Sigmoid colon (tissue), 7 donors: ENCODE results near the gene HSPA1L. TPM values are rescaled to one million over a fixed set of nuclear protein-coding genes. Genes with fewer than 3 reads are reported as not detected.

Experiments
- DNase-seq: peaks from one replicate; pipeline ENCODE4 v3.0.0-alpha.2; 2019
- H3K27ac ChIP-seq, 4 donors: fragments of 200-600 bp; sonication (generic); one replicate each; pipeline ENCODE4 v1.5.1; 2016 to 2019; ENCODE audit warnings: mild to moderate bottlenecking in 1 of 4
- H3K27me3 ChIP-seq, 3 donors: fragments of 200-600 bp; sonication (generic); one replicate each; pipeline ENCODE4 v1.5.1; 2019; ENCODE audit warnings: mild to moderate bottlenecking in 1 of 3
- H3K36me3 ChIP-seq, 4 donors: fragments of 200-600 bp; sonication (generic); one replicate each; pipeline ENCODE4 v1.5.1; 2016 to 2019
- H3K4me1 ChIP-seq, 4 donors: fragments of 200-600 bp; sonication (generic); one replicate each; pipeline ENCODE4 v1.5.1; 2017 to 2019
- H3K4me3 ChIP-seq, 4 donors: fragments of 200-600 bp; sonication (generic); one replicate each; pipeline ENCODE4 v1.5.1; 2017 to 2019; ENCODE audit warnings: mild to moderate bottlenecking in 2 of 4, moderate library complexity in 1 of 4
- H3K9me3 ChIP-seq, 4 donors: fragments of 200-600 bp in 3 of 4; sonication (generic) in 3 of 4; one replicate each; pipeline versions ENCODE4 v1.5.1 to v1.6.1; 2013 to 2019
- CTCF ChIP-seq, 4 experiments: fragments of 450-650 bp in 3 of 4; fragments of 200-600 bp in 1 of 4; IDR thresholded peaks; one replicate each; pipeline ENCODE4 v1.5.1; 2016 to 2019; ENCODE audit warnings: antibody characterized with exemption in 4 of 4, mild to moderate bottlenecking in 3 of 4, moderate library complexity in 2 of 4
- EP300 ChIP-seq, 4 donors: sonication (generic); formaldehyde crosslinking; IDR thresholded peaks; one replicate each; pipeline ENCODE4 v1.6.1; 2017; ENCODE audit warnings: antibody characterized with exemption in 4 of 4
- POLR2A ChIP-seq, 2 donors: fragments of 450-650 bp; IDR thresholded peaks; one replicate each; pipeline ENCODE4 v1.6.1; 2016; ENCODE audit warnings: antibody characterized with exemption in 2 of 2, mild to moderate bottlenecking in 2 of 2, moderate library complexity in 2 of 2
- POLR2AphosphoS5 ChIP-seq, 4 donors: sonication (generic); formaldehyde crosslinking; IDR thresholded peaks; one replicate each; pipeline ENCODE4 v1.6.1; 2017; ENCODE audit warnings: antibody characterized with exemption in 4 of 4
- WGBS, 2 donors: extraction: QIAGEN DNeasy Blood & Tissue Kit; methylation state at CpG; one replicate each; pipeline ENCODE4 v1.1.7; 2013; 5-methylcytosine and 5-hydroxymethylcytosine counted together
- intact Hi-C: fragments of 100-400 bp; cut with DNase I; formaldehyde crosslinking; loops from one replicate; pipeline ENCODE4 v1.15.1; 2023
- polyA plus RNA-seq, 3 donors: library from polyadenylated mRNA; stranded (reverse); fragments of 200-250 nt; gene quantifications; one replicate each; pipeline ENCODE4 v1.2.3, GENCODE V29; 2013
- total RNA-seq, 4 donors: library from RNA; depleted of rRNA; stranded (reverse); fragments of >200 nt; gene quantifications; one replicate each; pipeline ENCODE4 v1.1.0, GENCODE V29; 2016
- donor health status: healthy with polysubstance abuse.
- donor health status: Bipolar disorder and iron deficiency.
- donor health status: healthy.

HSPA1L gene
- total and polyA plus RNA-seq, 7 donors = 0.23 to 2.3 (median 1.2) TPM

DNA sequence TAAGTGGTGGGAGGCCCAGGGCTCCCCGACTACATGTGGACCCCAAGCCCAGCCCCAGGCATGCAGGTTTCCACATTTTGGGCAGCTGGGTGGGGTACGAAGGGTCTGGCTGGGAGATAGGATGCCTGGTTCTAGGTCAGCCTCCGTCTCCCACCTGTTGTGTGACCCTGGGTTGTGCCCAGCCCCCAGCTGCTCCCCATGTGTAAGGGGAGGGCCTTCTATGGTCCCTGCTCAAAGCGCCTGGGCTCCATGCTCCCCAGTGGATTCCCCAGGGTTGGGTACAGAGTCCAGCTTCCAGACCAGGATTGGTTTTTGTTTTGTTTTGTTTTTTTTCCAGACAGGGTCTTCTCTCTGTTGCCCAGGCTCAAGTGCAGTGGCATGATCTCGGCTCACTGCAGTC, 36.9 kb downstream of the HSPA1L start:
- Histone ChIP-seq H3K27me3 (no peaks in the 10 kb centered on the region), H3K36me3 (peaks cover 11 to 48% (median 41%) of the 10 kb centered on the region in 4 donors), H3K27ac (no peak overlapping the region), H3K4me3 (no peak overlapping the region), H3K4me1 (peaks cover 0 to 10% (median 10%) of the 10 kb centered on the region in 4 donors), H3K9me3 (no peaks in the 10 kb centered on the region)
- no peak for TF ChIP-seq CTCF (IDR thresholded peaks at IDR 0.05)
- TF ChIP-seq EP300 (IDR thresholded peaks at IDR 0.05) = no peak
- no peak for TF ChIP-seq POLR2A (IDR thresholded peaks at IDR 0.05)
- TF ChIP-seq POLR2AphosphoS5 (IDR thresholded peaks at IDR 0.05) = no peak
- 94 to 96% methylated on average over 5 of the region's 5 CpGs for WGBS, 2 donors
- intact Hi-C loops = no loop called here
- DNase-seq = no peak

DNA sequence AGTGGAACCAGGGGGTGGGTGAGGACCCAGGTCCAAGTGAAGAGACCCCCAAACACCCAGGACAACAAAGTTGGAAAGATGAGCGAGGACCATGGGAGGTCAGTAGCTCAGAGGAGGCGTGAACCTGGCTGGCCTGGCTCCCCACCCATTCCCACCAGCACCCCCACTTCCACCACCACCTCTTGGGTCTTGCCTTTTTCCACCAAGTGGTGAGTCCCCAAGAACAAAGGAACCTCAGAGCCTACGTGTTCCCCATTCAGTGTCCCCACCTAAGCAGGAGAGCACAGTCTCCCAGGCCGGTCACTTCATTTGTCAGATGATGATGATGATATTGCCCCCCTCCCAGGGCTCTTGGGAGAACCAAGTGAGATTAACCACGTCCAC, 37.4 kb downstream of the HSPA1L start:
- H3K4me1 ChIP-seq = peaks cover 0 to 10% (median 10%) of the 10 kb centered on the region in 4 donors
- WGBS, 2 donors = 89 to 90% methylated on average over 5 of the region's 5 CpGs
- no peak for DNase-seq
- peaks cover 8 to 43% (median 36%) of the 10 kb centered on the region in 4 donors for H3K36me3 ChIP-seq
- H3K9me3 ChIP-seq = no peaks in the 10 kb centered on the region
- intact Hi-C loops = no loop called here
- no peak for TF ChIP-seq POLR2AphosphoS5 (IDR thresholded peaks at IDR 0.05)
- no peak for TF ChIP-seq EP300 (IDR thresholded peaks at IDR 0.05)
- H3K27me3 ChIP-seq = no peaks in the 10 kb centered on the region
- no peak overlapping the region for H3K27ac ChIP-seq
- no peak overlapping the region for H3K4me3 ChIP-seq

DNA sequence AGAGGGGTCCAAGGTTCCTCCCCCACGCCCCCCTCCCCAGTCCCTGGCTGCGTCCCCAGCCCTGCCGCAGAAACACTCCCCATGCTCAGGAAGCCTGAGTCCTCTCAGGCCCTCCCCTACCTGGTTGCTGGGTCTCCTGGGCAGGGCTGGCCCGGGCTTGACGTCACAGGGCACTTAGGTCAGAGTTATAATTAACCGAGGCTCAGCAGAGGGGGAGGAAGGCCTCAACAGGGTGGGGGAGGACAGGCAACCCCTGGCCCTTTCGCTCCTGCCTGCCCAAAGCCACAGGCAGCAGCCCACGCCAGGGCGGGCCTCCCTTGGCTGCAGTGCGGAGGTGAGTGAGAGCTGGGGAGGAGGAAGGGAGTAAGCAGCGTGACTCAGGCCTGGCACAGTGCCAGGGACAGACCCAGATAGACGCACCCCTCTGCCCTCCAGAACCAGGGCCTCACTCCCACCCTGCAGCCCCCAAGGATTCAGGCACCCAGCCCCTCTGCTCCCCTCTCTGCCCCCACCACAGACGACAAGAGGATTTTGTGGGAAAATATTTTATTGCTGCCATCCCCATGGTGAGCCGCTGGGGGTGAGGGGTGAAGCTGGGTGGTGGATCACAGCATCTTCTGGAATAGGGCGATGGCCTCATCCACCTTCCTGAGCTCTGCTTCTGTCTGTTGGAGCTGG, 38.0 kb downstream of the HSPA1L start, which contains the start of gene VWA7:
Gene VWA7, minus strand, starts transcription at position 340 of the 678 bp plus-strand sequence. CDS start 549 bp downstream, outside the sequence.
- TF ChIP-seq EP300 (IDR thresholded peaks at IDR 0.05) = no peak
- peak in 2 of 4 donors; percentile 22 to 39 for TF ChIP-seq POLR2AphosphoS5 (IDR thresholded peaks at IDR 0.05)
- intact Hi-C loops = no loop called here

GRCh38 chr6:31776485-31776988, 38.5 kb downstream of the HSPA1L start:
- Histone ChIP-seq H3K27me3 (no peaks in the 10 kb centered on the region), H3K4me1 (peaks cover 0 to 10% (median 10%) of the 10 kb centered on the region in 4 donors), H3K9me3 (no peaks in the 10 kb centered on the region), H3K36me3 (peaks cover 0 to 32% (median 25%) of the 10 kb centered on the region in 4 donors), H3K27ac (no peak overlapping the region), H3K4me3 (no peak overlapping the region)
- 25 to 26% methylated on average over 14 of the region's 14 CpGs for WGBS, 2 donors
- intact Hi-C loops = no loop called here
- TF ChIP-seq POLR2AphosphoS5 (IDR thresholded peaks at IDR 0.05) (no peak), EP300 (IDR thresholded peaks at IDR 0.05) (no peak), POLR2A (IDR thresholded peaks at IDR 0.05) (no peak), CTCF (IDR thresholded peaks at IDR 0.05) (no peak)
- no peak for DNase-seq

More for the DNA sequence above, 38.0 kb downstream of the HSPA1L start, which contains the start of gene VWA7:
- H3K27me3 ChIP-seq = no peaks in the 10 kb centered on the region
- WGBS, 2 donors = 9 to 14% methylated on average over 15 of the region's 15 CpGs
- peaks cover 3 to 38% (median 31%) of the 10 kb centered on the region in 4 donors for H3K36me3 ChIP-seq
- peak within 1 kb of the TSS in 1 of 4 donors; percentile 5 for H3K27ac ChIP-seq
- DNase-seq = no peak
- H3K4me3 ChIP-seq = no peak within 1 kb of the TSS
- no peaks in the 10 kb centered on the region for H3K9me3 ChIP-seq
- peaks cover 0 to 10% (median 10%) of the 10 kb centered on the region in 4 donors for H3K4me1 ChIP-seq

- Histone ChIP-seq H3K9me3 (no peaks in the 10 kb centered on the region), H3K4me1 (peaks cover 0 to 10% (median 10%) of the 10 kb centered on the region in 4 donors), H3K27ac (no peak overlapping the region), H3K4me3 (no peak overlapping the region), H3K36me3 (peaks cover 0 to 25% (median 21%) of the 10 kb centered on the region in 4 donors), H3K27me3 (no peaks in the 10 kb centered on the region)
- intact Hi-C loops = no loop called here
- 66 to 90% methylated on average over 32 of the region's 32 CpGs for WGBS, 2 donors
- DNase-seq = no peak
- TF ChIP-seq POLR2AphosphoS5 (IDR thresholded peaks at IDR 0.05) = no peak
- TF ChIP-seq EP300 (IDR thresholded peaks at IDR 0.05) = no peak
- no peak for TF ChIP-seq CTCF (IDR thresholded peaks at IDR 0.05)
- TF ChIP-seq POLR2A (IDR thresholded peaks at IDR 0.05) = no peak
Measured at GRCh38 chr6:31775633-31776484, 39.2 kb downstream of the HSPA1L start.
